Peyer's patch (tissue), 4 donors: ENCODE data around the gene ETV2.

Experiments used
- CTCF ChIP-seq, 6 experiments: fragments of 450-650 bp in 4 of 6; fragments of 200-600 bp in 2 of 6; sonication (generic) in 1 of 6; IDR thresholded peaks; one replicate each; pipeline ENCODE4 v1.5.1; 2017 to 2019; ENCODE audit warnings: antibody characterized with exemption in 6 of 6, mild to moderate bottlenecking in 3 of 6, moderate library complexity in 1 of 6
- POLR2A ChIP-seq, 2 donors: fragments of 450-650 bp; IDR thresholded peaks; one replicate each; pipeline ENCODE4 v1.5.1; 2017; ENCODE audit warnings: antibody characterized with exemption in 2 of 2, mild to moderate bottlenecking in 2 of 2, moderate library complexity in 2 of 2

GRCh38 chr19:35639321-35639639, 2.3 kb upstream of the ETV2 start:
- TF ChIP-seq CTCF (IDR thresholded peaks at IDR 0.05) (no peak), POLR2A (IDR thresholded peaks at IDR 0.05) (no peak)
